GM10266 (cell line): Measurements from ENCODE around the gene SH3GL1.

Source experiments
- DNase-seq: peaks from one replicate; pipeline ENCODE4 v3.0.0; 2012; ENCODE audit errors: extremely low spot score
- CTCF ChIP-seq: IDR thresholded peaks from 2 replicates; pipeline ENCODE4 v1.5.1; 2012; ENCODE audit warnings: mild to moderate bottlenecking, low read depth; ENCODE audit not compliant: control insufficient read depth, insufficient read depth; ENCODE audit errors: missing control alignments

SH3GL1 gene

GRCh38 chr19:4376991-4377781 is 23.2 kb downstream of the SH3GL1 start:
- DNase-seq, result no peak
- no peak for TF ChIP-seq CTCF

DNA sequence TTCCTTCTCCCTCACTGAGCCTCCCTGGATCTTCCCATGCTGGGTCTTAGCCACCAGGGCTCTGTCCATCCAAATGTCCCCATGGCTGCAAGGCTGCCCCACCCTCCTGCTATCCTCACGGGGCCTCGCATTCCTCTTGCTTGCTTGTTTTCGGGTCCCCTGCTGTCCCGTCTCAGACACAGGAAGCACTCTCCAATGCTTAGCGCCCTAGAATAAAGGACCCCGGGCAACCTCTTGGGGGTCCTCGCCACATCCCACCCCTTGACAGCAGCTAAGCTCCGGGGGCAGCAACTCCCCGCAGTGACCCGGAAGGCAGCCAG is 23.7 kb downstream of the SH3GL1 start:
- TF ChIP-seq CTCF, result no peak
- no peak for DNase-seq

- DNase-seq, result no peak
- TF ChIP-seq CTCF, result no peak
These were observed 24.2 kb downstream of the SH3GL1 start for GRCh38 chr19:4376028-4376670.

GRCh38 chr19:4375164-4376027 is 25.0 kb downstream of the SH3GL1 start:
- DNase-seq, result peak; percentile 68
- peak; percentile 39 for TF ChIP-seq CTCF

- TF ChIP-seq CTCF, result no peak
- DNase-seq, result no peak
These were observed 25.7 kb downstream of the SH3GL1 start for GRCh38 chr19:4374498-4375163.

- DNase-seq, result no peak
- no peak for TF ChIP-seq CTCF
These were observed 26.5 kb downstream of the SH3GL1 start for GRCh38 chr19:4373601-4374497.
